HepG2 (cell line): ENCODE measurements around the gene NEAT1. TPM values are rescaled to one million over a fixed set of nuclear protein-coding genes. Genes with fewer than 3 reads are reported as not detected.

ENCODE experiments used
- ARHGAP35 ChIP-seq: sonication (generic); formaldehyde crosslinking; IDR thresholded peaks from 2 replicates; pipeline ENCODE4 v1.9.0; 2022; ENCODE audit warnings: mild to moderate bottlenecking, inconsistent platforms, moderate library complexity, missing genetic modification reagents, borderline replicate concordance
- HNF1A ChIP-seq, 2 experiments: sonication (generic) in 1 of 2; formaldehyde crosslinking in 1 of 2; IDR thresholded peaks; 2 replicates each; pipeline versions ENCODE4 v1.4.0 to v1.6.1; 2016 to 2020; ENCODE audit warnings: borderline replicate concordance in 1 of 2, low read depth in 1 of 2, mild to moderate bottlenecking in 1 of 2, missing genetic modification reagents in 1 of 2
- HNRNPK ChIP-seq: fragments of 200-400 bp; formaldehyde crosslinking; IDR thresholded peaks from 2 replicates; pipeline ENCODE4 v1.6.1; 2018; ENCODE audit warnings: low read length, low read depth, moderate library complexity, mild to moderate bottlenecking; ENCODE audit not compliant: poor library complexity, severe bottlenecking
- HNRNPUL1 ChIP-seq: fragments of 200-400 bp; formaldehyde crosslinking; IDR thresholded peaks from 2 replicates; pipeline ENCODE4 v1.6.1; 2017; ENCODE audit warnings: low read depth, mild to moderate bottlenecking, low read length, moderate library complexity
- MIER3 ChIP-seq: IDR thresholded peaks from 2 replicates; pipeline ENCODE4 v1.6.1; 2016; ENCODE audit warnings: missing compliant biosample characterization, borderline replicate concordance
- MYNN ChIP-seq: sonication (generic); formaldehyde crosslinking; IDR thresholded peaks from 2 replicates; pipeline ENCODE4 v1.4.0; 2020; ENCODE audit warnings: mild to moderate bottlenecking, low read depth, missing genetic modification reagents
- STAG1 ChIP-seq: sonication (generic); formaldehyde crosslinking; IDR thresholded peaks from 2 replicates; pipeline ENCODE4 v1.4.0; 2020; ENCODE audit warnings: missing genetic modification reagents
- ZNF24 ChIP-seq: fragments of 450-650 bp; IDR thresholded peaks from 2 replicates; pipeline ENCODE4 v1.6.1; 2017; ENCODE audit warnings: antibody characterized with exemption, mild to moderate bottlenecking
- ZNF260 ChIP-seq: sonication (generic); formaldehyde crosslinking; IDR thresholded peaks from 2 replicates; pipeline ENCODE4 v1.4.0; 2020; ENCODE audit warnings: missing genetic modification reagents, low read depth, mild to moderate bottlenecking, borderline replicate concordance
- ZNF678 ChIP-seq: sonication (generic); formaldehyde crosslinking; IDR thresholded peaks from 2 replicates; pipeline ENCODE4 v1.4.0; 2020; ENCODE audit warnings: mild to moderate bottlenecking, missing genetic modification reagents
- ZNF740 ChIP-seq: sonication (generic); formaldehyde crosslinking; IDR thresholded peaks from 2 replicates; pipeline ENCODE4 v1.4.0; 2020; ENCODE audit warnings: missing genetic modification reagents
- polyA plus RNA-seq, 8 experiments: library from polyadenylated mRNA; depleted of rRNA in 3 of 8; stranded (reverse) in 7 of 8; unstranded in 1 of 8; fragments of >200 nt; fragmentation: Illumina TruSeq in 4 of 8; extraction: Trizol in 4 of 8; gene quantifications; 2 replicates each; pipeline versions ENCODE4 v1.2.1 to v1.2.3, GENCODE V29; 2011 to 2016; ENCODE audit warnings: low read depth in 4 of 8, missing spikeins in 1 of 8, mixed read lengths in 1 of 8; ENCODE audit not compliant: insufficient read depth in 1 of 8
- total RNA-seq, 5 experiments: library from RNA; depleted of rRNA; stranded (reverse); fragments of >200 nt; fragmentation: Illumina TruSeq; extraction: Trizol; gene quantifications; 2 replicates each; pipeline ENCODE4 v1.2.3, GENCODE V29; 2016; ENCODE audit warnings: low read depth in 1 of 5
- TF ChIP-seq, protein P1 (sequence below): sonication (generic); formaldehyde crosslinking; IDR thresholded peaks from 2 replicates; pipeline ENCODE4 v1.4.0; 2020; ENCODE audit warnings: mild to moderate bottlenecking, missing genetic modification reagents, borderline replicate concordance
- TF ChIP-seq, protein P2 (sequence below): sonication (generic); formaldehyde crosslinking; IDR thresholded peaks from 2 replicates; pipeline ENCODE4 v1.4.0; 2020; ENCODE audit warnings: low read depth, mild to moderate bottlenecking, missing genetic modification reagents

The NEAT1 gene
- total and polyA plus RNA-seq, 2 of the 13 experiments (the other 11 are each of a cell fraction or from before 2014, with no cell fraction given), result 20.5 to 41.2 TPM

DNA sequence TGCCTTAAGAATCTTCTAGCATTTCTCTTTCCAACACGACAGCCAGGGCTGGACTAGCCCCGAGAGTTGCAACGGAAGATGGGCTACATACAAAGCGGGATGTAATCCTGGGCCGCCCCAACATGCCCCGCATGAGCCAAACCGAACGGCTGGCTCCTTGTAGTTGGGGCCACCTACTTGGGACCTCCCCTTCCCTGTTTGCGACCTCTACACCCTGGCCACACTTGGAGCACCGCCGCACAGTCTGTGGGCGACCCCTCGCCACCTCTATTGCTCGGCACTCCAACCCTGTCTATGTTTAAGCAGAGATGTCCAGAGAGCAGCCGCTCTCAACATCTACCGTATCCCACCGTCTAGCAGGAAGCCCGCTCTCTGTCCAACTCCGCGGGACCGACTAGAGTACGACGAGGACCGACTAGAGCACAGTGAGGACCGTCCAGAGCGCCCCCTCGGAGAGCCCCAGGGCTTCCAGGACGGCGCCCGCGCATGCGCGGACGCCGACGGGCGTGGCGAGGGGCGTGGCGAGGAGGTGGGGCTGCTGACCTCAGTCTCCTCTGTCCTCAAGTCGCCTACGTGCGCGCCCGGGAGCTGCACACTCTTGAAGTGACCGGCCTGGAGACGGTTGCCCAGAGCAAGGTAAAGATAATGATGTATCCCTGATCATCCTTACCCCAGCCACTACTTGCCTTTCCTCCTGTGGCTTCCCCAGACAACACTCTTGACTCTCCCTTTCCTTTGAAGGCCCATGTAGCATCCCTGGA is 32.3 kb downstream of the NEAT1 start (continued):
- TF ChIP-seq HNF1A (IDR thresholded peaks at IDR 0.05; ENCODE audit: low read depth) (no peak), HNF1A (CRISPR knock-in tag; IDR thresholded peaks at IDR 0.05; ENCODE audit: borderline replicate concordance) (0 out of 2 replicates have a peak, but pooled peaks have one; percentile 21), ZNF260 (CRISPR knock-in tag) (no peak), HNRNPK (no peak), STAG1 (no peak; the same call in 1 of the 2 replicates), MIER3 (CRISPR knock-in tag) (no peak), ZNF24 (no peak), HNRNPUL1 (no peak), ZNF740 (CRISPR knock-in tag) (no peak), ZNF678 (0 out of 2 replicates have a peak, but pooled peaks have one; percentile 11), MYNN (CRISPR knock-in tag) (no peak), ARHGAP35 (CRISPR knock-in tag) (no peak)
- TF ChIP-seq, protein P1, sequence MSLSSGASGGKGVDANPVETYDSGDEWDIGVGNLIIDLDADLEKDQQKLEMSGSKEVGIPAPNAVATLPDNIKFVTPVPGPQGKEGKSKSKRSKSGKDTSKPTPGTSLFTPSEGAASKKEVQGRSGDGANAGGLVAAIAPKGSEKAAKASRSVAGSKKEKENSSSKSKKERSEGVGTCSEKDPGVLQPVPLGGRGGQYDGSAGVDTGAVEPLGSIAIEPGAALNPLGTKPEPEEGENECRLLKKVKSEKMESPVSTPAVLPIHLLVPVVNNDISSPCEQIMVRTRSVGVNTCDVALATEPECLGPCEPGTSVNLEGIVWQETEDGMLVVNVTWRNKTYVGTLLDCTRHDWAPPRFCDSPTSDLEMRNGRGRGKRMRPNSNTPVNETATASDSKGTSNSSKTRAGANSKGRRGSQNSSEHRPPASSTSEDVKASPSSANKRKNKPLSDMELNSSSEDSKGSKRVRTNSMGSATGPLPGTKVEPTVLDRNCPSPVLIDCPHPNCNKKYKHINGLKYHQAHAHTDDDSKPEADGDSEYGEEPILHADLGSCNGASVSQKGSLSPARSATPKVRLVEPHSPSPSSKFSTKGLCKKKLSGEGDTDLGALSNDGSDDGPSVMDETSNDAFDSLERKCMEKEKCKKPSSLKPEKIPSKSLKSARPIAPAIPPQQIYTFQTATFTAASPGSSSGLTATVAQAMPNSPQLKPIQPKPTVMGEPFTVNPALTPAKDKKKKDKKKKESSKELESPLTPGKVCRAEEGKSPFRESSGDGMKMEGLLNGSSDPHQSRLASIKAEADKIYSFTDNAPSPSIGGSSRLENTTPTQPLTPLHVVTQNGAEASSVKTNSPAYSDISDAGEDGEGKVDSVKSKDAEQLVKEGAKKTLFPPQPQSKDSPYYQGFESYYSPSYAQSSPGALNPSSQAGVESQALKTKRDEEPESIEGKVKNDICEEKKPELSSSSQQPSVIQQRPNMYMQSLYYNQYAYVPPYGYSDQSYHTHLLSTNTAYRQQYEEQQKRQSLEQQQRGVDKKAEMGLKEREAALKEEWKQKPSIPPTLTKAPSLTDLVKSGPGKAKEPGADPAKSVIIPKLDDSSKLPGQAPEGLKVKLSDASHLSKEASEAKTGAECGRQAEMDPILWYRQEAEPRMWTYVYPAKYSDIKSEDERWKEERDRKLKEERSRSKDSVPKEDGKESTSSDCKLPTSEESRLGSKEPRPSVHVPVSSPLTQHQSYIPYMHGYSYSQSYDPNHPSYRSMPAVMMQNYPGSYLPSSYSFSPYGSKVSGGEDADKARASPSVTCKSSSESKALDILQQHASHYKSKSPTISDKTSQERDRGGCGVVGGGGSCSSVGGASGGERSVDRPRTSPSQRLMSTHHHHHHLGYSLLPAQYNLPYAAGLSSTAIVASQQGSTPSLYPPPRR (CRISPR knock-in tag), result no peak
- TF ChIP-seq, protein P2, sequence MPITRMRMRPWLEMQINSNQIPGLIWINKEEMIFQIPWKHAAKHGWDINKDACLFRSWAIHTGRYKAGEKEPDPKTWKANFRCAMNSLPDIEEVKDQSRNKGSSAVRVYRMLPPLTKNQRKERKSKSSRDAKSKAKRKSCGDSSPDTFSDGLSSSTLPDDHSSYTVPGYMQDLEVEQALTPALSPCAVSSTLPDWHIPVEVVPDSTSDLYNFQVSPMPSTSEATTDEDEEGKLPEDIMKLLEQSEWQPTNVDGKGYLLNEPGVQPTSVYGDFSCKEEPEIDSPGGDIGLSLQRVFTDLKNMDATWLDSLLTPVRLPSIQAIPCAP (CRISPR knock-in tag), result no peak
